HepG2 (cell line): Measurements from ENCODE around the gene CBFA2T2. TPM values are rescaled to one million over a fixed set of nuclear protein-coding genes. Genes with fewer than 3 reads are reported as not detected.

Source experiments
- ATAC-seq: fragments of 200-7000 bp; cut with Tn5 transposase; 3 replicates; pipeline ENCODE4 v1.9.1; 2020; ENCODE audit warnings: mild to moderate bottlenecking, moderate library complexity
- BruUV-seq: library from RNA; stranded (reverse); fragments of 400-500 nt; replicated peaks from 2 replicates; lab custom pipeline; 2021; lab: Mats Ljungman, UMichigan
- CTCF ChIA-PET: fragments of 300-600 bp; formaldehyde crosslinking; extraction: SDS; loops from one replicate; lab custom pipeline; 2021; ENCODE audit warnings: low total read pairs, inconsistent platforms, low intra/inter-chr PET ratio; lab: Yijun Ruan, JAX
- POLR2A ChIA-PET: fragments of 350-600 bp; sonication (Branson Sonifier 250); formaldehyde crosslinking; loops from one replicate; lab custom pipeline; 2020; ENCODE audit warnings: antibody characterized with exemption, inconsistent platforms; lab: Yijun Ruan, JAX
- DNase-seq: peaks from one replicate; pipeline ENCODE4 v3.0.0-alpha.2; 2015; ENCODE audit warnings: low spot score
- FAIRE-seq: peaks from 3 replicates; lab custom pipeline; 2011; peaks lifted over from hg19 to GRCh38; lab: Jason Lieb, UNC
- H2AFZ ChIP-seq: one replicate; pipeline ENCODE4 v1.6.1; 2011; ENCODE audit warnings: low read length, inconsistent platforms
- H3K27ac ChIP-seq: fragments of 300-600 bp; 3 replicates; pipeline ENCODE4 v1.8.0; 2011; ENCODE audit warnings: mixed run types, mild to moderate bottlenecking, mixed read lengths, low read length, inconsistent platforms; ENCODE audit not compliant: insufficient read depth; ENCODE audit errors: extremely low read length
- H3K27me3 ChIP-seq, 2 experiments: fragments of 200-600 bp in 1 of 2; 2 replicates in 1 of 2; 3 replicates in 1 of 2; pipeline versions ENCODE4 v1.6.0 to v1.8.0; 2011; ENCODE audit warnings: low read length in 2 of 2, mild to moderate bottlenecking in 2 of 2, moderate library complexity in 2 of 2, inconsistent platforms in 1 of 2; ENCODE audit not compliant: insufficient read depth in 2 of 2, control insufficient read depth in 1 of 2
- H3K36me3 ChIP-seq, 2 experiments: fragments of 200-600 bp in 1 of 2; replicated peaks in 1 of 2; 2 replicates in 1 of 2; 3 replicates in 1 of 2; pipeline versions ENCODE4 v1.5.1 to v1.8.0; 2011; ENCODE audit warnings: low read length in 2 of 2, inconsistent platforms in 1 of 2; ENCODE audit not compliant: insufficient read depth in 2 of 2, control insufficient read depth in 1 of 2
- H3K4me1 ChIP-seq: 2 replicates; pipeline ENCODE4 v1.5.1; 2012; ENCODE audit warnings: low read length, inconsistent platforms; ENCODE audit not compliant: insufficient read depth
- H3K4me2 ChIP-seq: 2 replicates; pipeline ENCODE4 v1.6.0; 2011; ENCODE audit warnings: low read depth, low read length, inconsistent platforms
- H3K4me3 ChIP-seq, 3 experiments: fragments of 200-600 bp in 1 of 3; sonication (generic), shearing (Covaris generic) in 1 of 3; replicated peaks in 1 of 3; 2 replicates each; pipeline ENCODE4 v1.5.1; 2011 to 2016; ENCODE audit warnings: low read length in 3 of 3, inconsistent platforms in 2 of 3, low read depth in 2 of 3, mild to moderate bottlenecking in 2 of 3, control low read depth in 1 of 3, mixed read lengths in 1 of 3; ENCODE audit not compliant: insufficient read depth in 1 of 3
- H3K79me2 ChIP-seq: one replicate; pipeline ENCODE4 v1.6.1; 2011; ENCODE audit warnings: low read length, inconsistent platforms; ENCODE audit not compliant: insufficient read depth
- H3K9ac ChIP-seq: 2 replicates; pipeline ENCODE4 v1.6.0; 2011; ENCODE audit warnings: mild to moderate bottlenecking, low read depth, low read length, inconsistent platforms; ENCODE audit not compliant: insufficient read depth
- H3K9me3 ChIP-seq: 2 replicates; pipeline ENCODE4 v1.5.1; 2012; ENCODE audit warnings: mild to moderate bottlenecking, low read length
- H4K20me1 ChIP-seq: 2 replicates; pipeline ENCODE4 v1.6.0; 2011; ENCODE audit warnings: inconsistent platforms, mild to moderate bottlenecking, low read length, moderate library complexity; ENCODE audit not compliant: insufficient read depth
- KLF9 ChIP-seq: IDR thresholded peaks from 2 replicates; pipeline ENCODE4 v1.6.1; 2016; ENCODE audit warnings: low read depth
- SMC3 ChIP-seq: IDR thresholded peaks from 2 replicates; pipeline ENCODE4 v1.6.1; 2011; ENCODE audit warnings: low read length, improper control_type of control experiment
- STAG1 ChIP-seq: sonication (generic); formaldehyde crosslinking; IDR thresholded peaks from 2 replicates; pipeline ENCODE4 v1.4.0; 2020; ENCODE audit warnings: missing genetic modification reagents
- THAP11 ChIP-seq: IDR thresholded peaks from 2 replicates; pipeline ENCODE4 v1.6.1; 2016; ENCODE audit warnings: missing biosample characterization, missing genetic modification reagents
- USF2 ChIP-seq, 2 experiments: sonication (generic) in 1 of 2; formaldehyde crosslinking in 1 of 2; IDR thresholded peaks; 2 replicates each; pipeline versions ENCODE4 v1.5.1 to v1.6.1; 2011 to 2020; ENCODE audit warnings: borderline replicate concordance in 1 of 2, low read depth in 1 of 2, low read length in 1 of 2, mild to moderate bottlenecking in 1 of 2, missing genetic modification reagents in 1 of 2, moderate library complexity in 1 of 2
- ZNF17 ChIP-seq: sonication (generic); formaldehyde crosslinking; IDR thresholded peaks from 2 replicates; pipeline ENCODE4 v1.5.0; 2020; ENCODE audit warnings: mild to moderate bottlenecking, missing genetic modification reagents
- ZNF280B ChIP-seq: sonication (generic); formaldehyde crosslinking; IDR thresholded peaks from 2 replicates; pipeline ENCODE4 v1.5.0; 2020; ENCODE audit warnings: missing genetic modification reagents, mild to moderate bottlenecking, borderline replicate concordance
- ZNF460 ChIP-seq: sonication (generic); formaldehyde crosslinking; IDR thresholded peaks from 2 replicates; pipeline ENCODE4 v1.5.1; 2020; ENCODE audit warnings: missing genetic modification reagents, mild to moderate bottlenecking, borderline replicate concordance
- ZNF770 ChIP-seq: sonication (generic); formaldehyde crosslinking; IDR thresholded peaks from 2 replicates; pipeline ENCODE4 v1.5.0; 2020; ENCODE audit warnings: mild to moderate bottlenecking, missing genetic modification reagents
- WGBS: methylation state at CpG from one replicate; pipeline ENCODE4 v1.1.6; 2017; ENCODE audit warnings: low lambda C conversion rate; 5-methylcytosine and 5-hydroxymethylcytosine counted together
- in situ Hi-C: cut with HindIII; loops from 2 replicates; pipeline ENCODE4 v1.10.0; 2017; ENCODE audit warnings: low pct_unique_long_range_greater_than_20kb; ENCODE audit not compliant: extremely low pct_ligation_motif_present
- intact Hi-C: fragments of 100-400 bp; cut with micrococcal nuclease; formaldehyde crosslinking; loops from one replicate; pipeline ENCODE4 v1.10.0; 2022; ENCODE audit not compliant: unreplicated experiment
- polyA plus RNA-seq, 8 experiments: library from polyadenylated mRNA; depleted of rRNA in 3 of 8; stranded (reverse) in 7 of 8; unstranded in 1 of 8; fragments of >200 nt; fragmentation: Illumina TruSeq in 4 of 8; extraction: Trizol in 4 of 8; gene quantifications; 2 replicates each; pipeline versions ENCODE4 v1.2.1 to v1.2.3, GENCODE V29; 2011 to 2016; ENCODE audit warnings: low read depth in 4 of 8, missing spikeins in 1 of 8, mixed read lengths in 1 of 8; ENCODE audit not compliant: insufficient read depth in 1 of 8
- total RNA-seq, 5 experiments: library from RNA; depleted of rRNA; stranded (reverse); fragments of >200 nt; fragmentation: Illumina TruSeq; extraction: Trizol; gene quantifications; 2 replicates each; pipeline ENCODE4 v1.2.3, GENCODE V29; 2016; ENCODE audit warnings: low read depth in 1 of 5
- TF ChIP-seq, protein P1 (sequence below): IDR thresholded peaks from 2 replicates; pipeline ENCODE4 v1.6.1; 2016; ENCODE audit warnings: low read depth, borderline replicate concordance
- TF ChIP-seq, protein P2 (sequence below): sonication (generic); formaldehyde crosslinking; IDR thresholded peaks from 2 replicates; pipeline ENCODE4 v1.5.1; 2020; ENCODE audit warnings: missing genetic modification reagents, mild to moderate bottlenecking, borderline replicate concordance

CBFA2T2 gene
- total and polyA plus RNA-seq, 2 of the 13 experiments (the other 11 are each of a cell fraction or from before 2014, with no cell fraction given) = 6.3 to 21.2 TPM

- TF ChIP-seq ZNF280B = peak; percentile 86; the same call in 1 of the 2 replicates
These were observed 22.0 kb downstream of the CBFA2T2 start (continued) for GRCh38 chr20:33511876-33512275.

DNA sequence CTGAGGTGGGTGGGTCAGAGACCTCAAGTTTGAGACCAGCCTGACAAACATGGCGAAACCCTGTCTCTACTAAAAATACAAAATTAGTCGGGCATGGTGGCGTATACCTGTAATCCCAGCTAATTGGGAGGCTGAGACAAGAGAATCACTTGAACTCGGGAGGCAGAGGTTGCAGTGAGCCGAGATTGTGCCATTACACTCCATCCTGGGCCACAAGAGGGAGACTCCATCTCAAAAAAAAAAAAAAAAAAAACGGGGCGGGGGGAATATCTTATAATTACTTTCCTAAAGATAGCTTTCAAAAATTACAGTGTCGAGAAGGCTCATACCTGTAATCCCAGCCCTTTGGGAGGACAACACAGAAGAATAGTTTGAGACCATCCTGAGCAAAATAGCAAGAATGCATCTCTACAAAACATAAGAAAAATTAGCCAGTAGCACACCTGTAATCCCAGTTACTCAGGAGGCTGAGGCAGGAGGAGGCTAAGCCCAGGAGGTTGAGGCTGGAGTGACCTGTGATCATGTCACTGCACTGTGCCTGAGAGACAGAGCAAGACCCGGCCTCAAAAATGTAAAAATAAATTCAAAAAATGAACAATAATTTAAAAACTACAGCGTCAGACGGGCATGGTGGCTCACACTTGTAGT is 25.8 kb downstream of the CBFA2T2 start:
- ATAC-seq (no peak), FAIRE-seq (no peak), DNase-seq (peak; percentile 27)
- intact Hi-C loops (loop anchor here (5.0 to 10.0 kb wide), 2 partner anchors 49 to 137 kb away; no protein-coding TSS in a partner anchor), in situ Hi-C loops (loop anchor here (10.0 kb wide), 1 partner anchor 129 kb away; no protein-coding TSS in a partner anchor)
- Histone ChIP-seq H3K9me3 (no peaks in the 10 kb centered on the region), H3K4me1 (peaks cover 51% of the 10 kb centered on the region), H3K4me2 (no peak overlapping the region), H2AFZ (no peak overlapping the region), H4K20me1 (no peaks in the 10 kb centered on the region; the same call in 1 of the 2 replicates), H3K27me3 (no peaks in the 10 kb centered on the region), H3K36me3 (no peaks in the 10 kb centered on the region; a peak in 1 of 5 replicates), H3K4me3 (no peak overlapping the region), H3K27ac (no peak overlapping the region), H3K79me2 (peaks cover 56% of the 10 kb centered on the region), H3K9ac (no peak overlapping the region)
- ChIA-PET POLR2A (interaction anchor here (0.6 kb wide), 1 partner anchor 217 kb away, joined by 3 read pairs; no protein-coding TSS in a partner anchor), CTCF (interaction anchor here (0.8 to 1.3 kb wide), 2 partner anchors 137 to 138 kb away, joined by 4 read pairs; no protein-coding TSS in a partner anchor)
- BruUV-seq = no TSS peak
- 74% methylated on average over 11 of the region's 11 CpGs for WGBS
- TF ChIP-seq ZNF770 = peak; percentile 89
- peak; percentile 49 for TF ChIP-seq SMC3
- TF ChIP-seq, protein P1, sequence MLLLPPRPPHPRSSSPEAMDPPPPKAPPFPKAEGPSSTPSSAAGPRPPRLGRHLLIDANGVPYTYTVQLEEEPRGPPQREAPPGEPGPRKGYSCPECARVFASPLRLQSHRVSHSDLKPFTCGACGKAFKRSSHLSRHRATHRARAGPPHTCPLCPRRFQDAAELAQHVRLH = peak; percentile 7; the same call in 1 of the 2 replicates
- TF ChIP-seq STAG1 = peak; percentile 46
- peak; percentile 16; the same call in 1 of the 2 replicates for TF ChIP-seq THAP11 (CRISPR knock-in tag)
- TF ChIP-seq, protein P2, sequence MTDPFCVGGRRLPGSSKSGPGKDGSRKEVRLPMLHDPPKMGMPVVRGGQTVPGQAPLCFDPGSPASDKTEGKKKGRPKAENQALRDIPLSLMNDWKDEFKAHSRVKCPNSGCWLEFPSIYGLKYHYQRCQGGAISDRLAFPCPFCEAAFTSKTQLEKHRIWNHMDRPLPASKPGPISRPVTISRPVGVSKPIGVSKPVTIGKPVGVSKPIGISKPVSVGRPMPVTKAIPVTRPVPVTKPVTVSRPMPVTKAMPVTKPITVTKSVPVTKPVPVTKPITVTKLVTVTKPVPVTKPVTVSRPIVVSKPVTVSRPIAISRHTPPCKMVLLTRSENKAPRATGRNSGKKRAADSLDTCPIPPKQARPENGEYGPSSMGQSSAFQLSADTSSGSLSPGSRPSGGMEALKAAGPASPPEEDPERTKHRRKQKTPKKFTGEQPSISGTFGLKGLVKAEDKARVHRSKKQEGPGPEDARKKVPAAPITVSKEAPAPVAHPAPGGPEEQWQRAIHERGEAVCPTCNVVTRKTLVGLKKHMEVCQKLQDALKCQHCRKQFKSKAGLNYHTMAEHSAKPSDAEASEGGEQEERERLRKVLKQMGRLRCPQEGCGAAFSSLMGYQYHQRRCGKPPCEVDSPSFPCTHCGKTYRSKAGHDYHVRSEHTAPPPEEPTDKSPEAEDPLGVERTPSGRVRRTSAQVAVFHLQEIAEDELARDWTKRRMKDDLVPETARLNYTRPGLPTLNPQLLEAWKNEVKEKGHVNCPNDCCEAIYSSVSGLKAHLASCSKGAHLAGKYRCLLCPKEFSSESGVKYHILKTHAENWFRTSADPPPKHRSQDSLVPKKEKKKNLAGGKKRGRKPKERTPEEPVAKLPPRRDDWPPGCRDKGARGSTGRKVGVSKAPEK (CRISPR knock-in tag) = no peak
- TF ChIP-seq ZNF460 (CRISPR knock-in tag) = peak; percentile 89
- TF ChIP-seq USF2 (IDR thresholded peaks at IDR 0.05; ENCODE audit: low read depth, low read length) = no peak
- TF ChIP-seq USF2 (CRISPR knock-in tag; IDR thresholded peaks at IDR 0.05; ENCODE audit: borderline replicate concordance) = 0 out of 2 replicates have a peak, but pooled peaks have one; percentile 24
- TF ChIP-seq KLF9 (CRISPR knock-in tag) = no peak
- no peak for TF ChIP-seq ZNF17 (CRISPR knock-in tag)
